ENCODE data around the gene KLHL21.

The KLHL21 gene

DNA sequence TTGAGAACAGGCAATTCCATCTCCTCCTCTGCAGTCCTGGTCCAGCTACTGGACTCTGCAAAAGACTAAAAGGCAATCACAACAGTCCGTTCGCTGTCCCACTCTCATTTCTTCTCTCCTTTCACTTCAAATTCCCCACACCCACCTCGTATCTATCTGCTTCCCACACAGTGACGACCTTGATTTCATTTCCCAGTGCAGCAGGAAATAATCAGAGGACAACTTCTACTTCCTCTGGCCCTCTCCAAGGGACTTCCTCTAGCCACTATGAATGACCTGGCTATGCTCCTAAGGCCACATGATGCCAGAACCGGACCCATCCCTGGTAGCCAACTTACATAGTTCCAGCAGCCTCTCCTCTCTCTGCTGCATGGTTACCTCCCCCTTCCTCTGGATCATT, 56.3 kb downstream of the KLHL21 start:
- no peak for DNase-seq

DNA sequence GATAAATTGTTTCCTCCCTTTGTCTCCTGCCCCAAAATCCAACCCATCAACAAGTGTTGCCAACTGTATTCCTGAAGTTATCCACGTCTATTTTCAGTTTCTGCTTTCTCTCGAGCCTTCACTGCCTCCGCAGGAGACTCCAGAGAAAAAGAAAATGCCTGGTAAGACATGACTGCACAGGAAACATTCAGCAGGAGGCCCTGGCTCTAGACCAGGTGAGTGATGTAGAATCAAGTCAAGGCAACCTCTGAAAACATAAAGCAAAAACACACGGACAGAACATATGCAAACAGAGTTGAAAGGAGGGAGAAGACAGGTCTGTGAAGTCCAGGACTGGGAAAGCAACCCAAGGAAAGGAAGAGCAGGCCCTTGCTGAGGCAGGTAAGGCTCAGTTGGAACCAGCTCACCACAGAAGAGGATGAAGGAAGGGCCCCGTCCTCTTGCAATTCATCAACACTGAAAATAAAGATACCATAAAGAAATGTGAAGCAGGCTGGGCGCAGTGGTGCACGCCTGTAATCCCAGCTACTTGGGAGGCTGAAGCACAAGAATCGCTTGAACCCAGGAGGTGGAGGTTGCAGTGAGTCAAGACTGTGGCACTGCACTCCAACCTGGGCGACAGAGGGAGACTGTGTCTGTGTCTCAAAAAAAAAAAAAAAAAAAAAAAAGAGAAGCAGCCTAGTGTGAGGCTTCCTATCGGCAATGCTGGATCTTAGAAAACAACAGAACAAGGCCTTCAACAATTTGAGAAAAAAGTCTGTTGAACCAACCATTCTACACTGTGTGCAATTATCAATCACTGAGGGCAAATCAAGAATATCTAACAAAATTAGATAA, 57.2 kb downstream of the KLHL21 start:
- DNase-seq, result no peak

DNA sequence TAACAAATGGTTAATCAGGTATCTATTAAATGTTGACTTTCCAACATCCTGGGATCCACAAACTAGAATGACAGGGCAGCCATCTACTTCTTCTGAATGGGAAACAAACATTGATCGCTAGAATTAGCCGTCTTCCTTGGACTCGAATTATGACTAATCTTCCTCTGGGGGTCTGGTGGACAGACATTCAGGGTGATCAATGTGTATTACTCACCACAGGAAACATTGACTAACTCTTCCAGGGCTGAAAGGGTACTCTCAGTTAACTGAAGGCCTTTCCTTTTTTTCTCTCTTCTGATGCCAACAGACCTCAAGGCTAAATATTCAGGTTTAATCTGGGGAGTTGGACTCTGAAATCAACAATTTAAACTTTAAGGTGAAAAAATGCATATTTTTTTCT, 57.8 kb downstream of the KLHL21 start:
- DNase-seq, result no peak

All from CD4-positive, alpha-beta T cell treated with Interleukin-15 for 1 hour (primary cell).